Measurements from ENCODE around the gene HPSE2. TPM values are rescaled to one million over a fixed set of nuclear protein-coding genes. Genes with fewer than 3 reads are reported as not detected.

Gene HPSE2
- total RNA-seq, 1 donor: not detected

- TF ChIP-seq CTCF (IDR thresholded peaks at IDR 0.05; ENCODE audit: insufficient read depth, low read length): no peak
- DNase-seq (ENCODE audit: low read depth): no peak
- H3K4me3 ChIP-seq (ENCODE audit: low read depth, low read length): no peak overlapping the region
Measured at GRCh38 chr10:98481404-98481945, 754.2 kb downstream of the HPSE2 start.

DNA sequence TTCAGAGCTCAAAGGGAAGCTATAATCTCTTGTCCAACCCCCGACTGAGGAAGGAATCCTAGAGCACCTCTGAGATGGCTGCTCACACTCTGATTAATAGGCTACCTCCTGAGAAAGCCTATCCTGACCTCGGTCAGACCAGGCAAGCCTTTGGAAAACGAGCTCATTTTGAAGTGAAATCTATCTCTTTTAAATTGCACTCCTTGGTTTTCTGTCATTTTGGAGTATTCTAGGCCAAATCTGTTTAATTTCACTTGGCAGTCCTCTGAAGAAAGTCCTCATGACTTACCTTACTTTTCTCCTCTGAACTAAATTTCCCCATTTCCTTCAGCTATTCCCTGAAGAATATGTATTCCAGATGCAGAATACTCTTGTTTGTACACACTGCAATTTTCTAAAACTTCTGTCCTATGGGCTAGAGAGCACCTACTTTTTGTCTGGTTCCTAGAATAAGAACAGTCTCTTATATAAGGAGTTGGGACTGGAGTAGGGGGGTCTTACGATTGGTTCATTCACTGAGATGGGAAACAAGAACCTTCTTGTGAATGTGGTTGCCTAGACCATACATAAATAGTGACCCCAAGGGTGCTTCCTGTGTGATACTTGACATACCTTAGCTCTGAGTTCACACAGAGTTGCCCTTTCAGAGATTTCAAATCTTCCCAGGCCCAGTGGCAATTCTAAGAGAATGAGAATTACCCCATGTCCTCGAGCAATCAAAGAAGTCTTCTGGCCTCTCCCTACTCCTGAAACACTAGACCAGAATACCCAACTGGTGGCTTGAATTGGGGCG lies 757.0 kb downstream of the HPSE2 start:
- TF ChIP-seq CTCF (IDR thresholded peaks at IDR 0.05; ENCODE audit: insufficient read depth, low read length): no peak
- H3K4me3 ChIP-seq (ENCODE audit: low read depth, low read length): no peak overlapping the region
- DNase-seq (ENCODE audit: low read depth): no peak

- TF ChIP-seq CTCF (IDR thresholded peaks at IDR 0.05; ENCODE audit: insufficient read depth, low read length): no peak
- no peak for DNase-seq (ENCODE audit: low read depth)
- no peak overlapping the region for H3K4me3 ChIP-seq (ENCODE audit: low read depth, low read length)
Measured at GRCh38 chr10:98477861-98478260, 757.8 kb downstream of the HPSE2 start.

- no peak for TF ChIP-seq CTCF (IDR thresholded peaks at IDR 0.05; ENCODE audit: insufficient read depth, low read length)
- H3K4me3 ChIP-seq (ENCODE audit: low read depth, low read length): no peak overlapping the region
- DNase-seq (ENCODE audit: low read depth): no peak
Measured at GRCh38 chr10:98474628-98475027, 761.0 kb downstream of the HPSE2 start.

DNA sequence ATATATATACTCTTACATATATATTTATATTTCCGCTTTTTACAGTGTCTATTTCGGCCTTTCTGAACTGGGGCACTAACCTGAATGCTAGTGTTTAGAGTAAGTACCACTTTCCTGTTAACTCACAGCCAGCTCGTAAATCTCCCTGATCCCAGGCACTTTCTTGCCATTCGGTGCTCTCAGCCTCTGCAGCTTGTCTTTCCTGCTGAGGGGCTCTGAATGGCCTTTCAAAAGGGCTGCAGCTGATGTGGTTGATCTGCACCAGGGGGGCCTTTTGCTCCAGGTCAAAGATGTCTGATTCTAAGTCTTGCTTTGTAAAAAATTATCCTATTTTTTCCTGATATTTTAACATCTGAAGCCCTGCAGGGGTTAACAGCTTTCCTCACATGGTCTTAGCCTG lies 763.5 kb downstream of the HPSE2 start:
- H3K4me3 ChIP-seq (ENCODE audit: low read depth, low read length): no peak overlapping the region
- DNase-seq (ENCODE audit: low read depth): no peak
- TF ChIP-seq CTCF (IDR thresholded peaks at IDR 0.05; ENCODE audit: insufficient read depth, low read length): no peak

GRCh38 chr10:98470850-98471249 lies 764.8 kb downstream of the HPSE2 start:
- no peak for DNase-seq (ENCODE audit: low read depth)
- no peak overlapping the region for H3K4me3 ChIP-seq (ENCODE audit: low read depth, low read length)
- TF ChIP-seq CTCF (IDR thresholded peaks at IDR 0.05; ENCODE audit: insufficient read depth, low read length): no peak
